SKM-1 treated with dmso at 0.1 percent for 144 hours (cell line): ENCODE measurements around the gene NFX1.
"Not testable (repeated sequence)": the region's sequence is repeated elsewhere in the genome, so short reads cannot be mapped to it uniquely, and the experiment has no call there.

Source experiments
- DNase-seq: peaks from one replicate; lab custom pipeline; 2025; ENCODE audit not compliant: unreplicated experiment; lab: John Stamatoyannopoulos, UW

NFX1 gene

GRCh38 chr9:33351547-33351946, 61.2 kb downstream of the NFX1 start:
- no peak for DNase-seq

- no peak for DNase-seq
Observed at GRCh38 chr9:33354651-33355211, 64.4 kb downstream of the NFX1 start.

- no peak for DNase-seq
Observed at GRCh38 chr9:33355933-33356332, 65.6 kb downstream of the NFX1 start.

- not testable (repeated sequence) for DNase-seq
Observed at GRCh38 chr9:33358641-33359040, 68.3 kb downstream of the NFX1 start.

GRCh38 chr9:33364127-33364526, 73.8 kb downstream of the NFX1 start:
- DNase-seq = no peak

- not testable (repeated sequence) for DNase-seq
Observed at GRCh38 chr9:33364814-33365213, 74.5 kb downstream of the NFX1 start.

- no peak for DNase-seq
Observed at GRCh38 chr9:33366979-33367480, 76.7 kb downstream of the NFX1 start.

- DNase-seq = no peak
Observed at GRCh38 chr9:33372900-33373299, 82.6 kb downstream of the NFX1 start.

GRCh38 chr9:33374190-33374589, 83.9 kb downstream of the NFX1 start:
- no peak for DNase-seq

GRCh38 chr9:33374634-33375237, 84.4 kb downstream of the NFX1 start:
- peak; percentile 77 for DNase-seq

- DNase-seq = no peak
Observed at GRCh38 chr9:33375238-33375840, 85.0 kb downstream of the NFX1 start.

- DNase-seq = no peak
Observed at GRCh38 chr9:33375841-33376321, 85.6 kb downstream of the NFX1 start.

- DNase-seq = no peak
Observed at GRCh38 chr9:33377089-33377715, 86.9 kb downstream of the NFX1 start.

GRCh38 chr9:33378121-33378795, 87.9 kb downstream of the NFX1 start:
- no peak for DNase-seq

- DNase-seq = no peak
Observed at GRCh38 chr9:33379666-33380389, 89.5 kb downstream of the NFX1 start.

- no peak for DNase-seq
Observed at GRCh38 chr9:33380390-33381094, 90.2 kb downstream of the NFX1 start.

- no peak for DNase-seq
Observed at GRCh38 chr9:33381231-33381791, 91.0 kb downstream of the NFX1 start.

- DNase-seq = not testable (repeated sequence)
Observed at GRCh38 chr9:33382397-33382796, 92.1 kb downstream of the NFX1 start.

- not testable (repeated sequence) for DNase-seq
Observed at GRCh38 chr9:33383396-33383795, 93.1 kb downstream of the NFX1 start.

GRCh38 chr9:33385536-33385935, 95.2 kb downstream of the NFX1 start:
- DNase-seq = not testable (repeated sequence)
